LNCaP clone FGC (cell line): ENCODE measurements around the gene C10orf71.

Experiments
- DNase-seq: peaks from one replicate; pipeline ENCODE4 v3.0.0-alpha.2; 2011; ENCODE audit warnings: low read depth
- H3K4me3 ChIP-seq: 2 replicates; pipeline ENCODE4 v1.5.1; 2011; ENCODE audit warnings: mild to moderate bottlenecking, low read depth, low read length, control low read depth
- CTCF ChIP-seq: IDR thresholded peaks from 2 replicates; pipeline ENCODE4 v1.5.1; 2012; ENCODE audit warnings: mild to moderate bottlenecking; ENCODE audit not compliant: control insufficient read depth, insufficient read depth; ENCODE audit errors: extremely low read depth

C10orf71 gene

GRCh38 chr10:49318755-49319154 is 19.8 kb downstream of the C10orf71 start:
- DNase-seq = no peak
- TF ChIP-seq CTCF = no peak
- no peak overlapping the region for H3K4me3 ChIP-seq

GRCh38 chr10:49319206-49319605 is 20.2 kb downstream of the C10orf71 start:
- no peak overlapping the region for H3K4me3 ChIP-seq
- no peak for DNase-seq
- no peak for TF ChIP-seq CTCF

GRCh38 chr10:49320191-49320590 is 21.2 kb downstream of the C10orf71 start:
- no peak overlapping the region for H3K4me3 ChIP-seq
- TF ChIP-seq CTCF = no peak
- DNase-seq = no peak

- H3K4me3 ChIP-seq = no peak overlapping the region
- no peak for DNase-seq
- TF ChIP-seq CTCF = no peak
Measured at GRCh38 chr10:49321021-49321420, 22.1 kb downstream of the C10orf71 start.

- no peak for DNase-seq
- no peak overlapping the region for H3K4me3 ChIP-seq
- no peak for TF ChIP-seq CTCF
Measured at GRCh38 chr10:49322371-49323170, 23.6 kb downstream of the C10orf71 start.

- TF ChIP-seq CTCF = no peak
- DNase-seq = no peak
- no peak overlapping the region for H3K4me3 ChIP-seq
Measured at GRCh38 chr10:49323171-49323895, 24.4 kb downstream of the C10orf71 start.
